MM.1S (cell line): ENCODE measurements around the gene KIAA0825.

Experiments used
- EZH2phosphoT487 ChIP-seq: fragments of 300-600 bp; sonication (generic); IDR thresholded peaks from 2 replicates; pipeline ENCODE4 v1.6.1; 2018; ENCODE audit warnings: antibody characterized with exemption, low read length
- TF ChIP-seq, protein P1 (sequence below): fragments of 300-600 bp; sonication (generic); IDR thresholded peaks from 2 replicates; pipeline ENCODE4 v1.5.1; 2016; ENCODE audit warnings: antibody characterized with exemption, low read length, mixed read lengths

DNA sequence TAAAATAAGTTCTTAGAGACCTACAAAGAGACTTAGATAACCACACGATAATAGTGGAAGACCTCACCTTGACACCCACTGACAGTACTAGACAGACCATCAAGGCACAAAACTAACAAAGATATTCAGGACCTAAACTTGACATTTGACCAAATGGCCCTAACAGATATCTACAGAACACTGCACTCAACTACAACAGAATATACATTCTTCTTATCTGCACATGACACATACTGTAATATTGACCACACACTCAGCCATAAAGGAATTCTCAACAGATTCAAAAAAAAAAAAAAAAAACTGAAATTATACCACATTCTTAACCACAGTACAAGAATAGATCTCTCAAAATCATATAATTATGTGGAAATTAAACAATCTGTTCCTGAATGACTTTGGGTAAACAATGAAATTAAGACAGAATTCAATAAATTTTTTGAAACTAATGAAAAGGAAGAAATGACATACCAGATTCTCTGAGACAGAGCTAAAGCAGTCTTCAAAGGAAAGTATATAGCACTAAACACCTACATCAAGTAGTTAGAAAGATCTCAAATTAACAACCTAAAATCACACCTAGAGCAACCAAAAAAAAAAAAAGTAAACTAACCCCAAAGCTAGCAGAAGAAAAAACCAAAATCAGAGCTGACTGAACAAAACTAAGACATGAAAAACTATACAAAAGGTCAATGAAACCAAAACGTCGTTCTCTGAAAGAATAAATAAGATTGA lies 514.7 kb downstream of the KIAA0825 start:
- TF ChIP-seq EZH2phosphoT487: no peak
- TF ChIP-seq, protein P1, sequence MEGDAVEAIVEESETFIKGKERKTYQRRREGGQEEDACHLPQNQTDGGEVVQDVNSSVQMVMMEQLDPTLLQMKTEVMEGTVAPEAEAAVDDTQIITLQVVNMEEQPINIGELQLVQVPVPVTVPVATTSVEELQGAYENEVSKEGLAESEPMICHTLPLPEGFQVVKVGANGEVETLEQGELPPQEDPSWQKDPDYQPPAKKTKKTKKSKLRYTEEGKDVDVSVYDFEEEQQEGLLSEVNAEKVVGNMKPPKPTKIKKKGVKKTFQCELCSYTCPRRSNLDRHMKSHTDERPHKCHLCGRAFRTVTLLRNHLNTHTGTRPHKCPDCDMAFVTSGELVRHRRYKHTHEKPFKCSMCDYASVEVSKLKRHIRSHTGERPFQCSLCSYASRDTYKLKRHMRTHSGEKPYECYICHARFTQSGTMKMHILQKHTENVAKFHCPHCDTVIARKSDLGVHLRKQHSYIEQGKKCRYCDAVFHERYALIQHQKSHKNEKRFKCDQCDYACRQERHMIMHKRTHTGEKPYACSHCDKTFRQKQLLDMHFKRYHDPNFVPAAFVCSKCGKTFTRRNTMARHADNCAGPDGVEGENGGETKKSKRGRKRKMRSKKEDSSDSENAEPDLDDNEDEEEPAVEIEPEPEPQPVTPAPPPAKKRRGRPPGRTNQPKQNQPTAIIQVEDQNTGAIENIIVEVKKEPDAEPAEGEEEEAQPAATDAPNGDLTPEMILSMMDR: no peak
